ENCODE data around the gene BCL2L13.
"Not testable (repeated sequence)": the region's sequence is repeated elsewhere in the genome, so short reads cannot be mapped to it uniquely, and the experiment has no call there.

- not testable (repeated sequence) for TF ChIP-seq CTCF (IDR thresholded peaks at IDR 0.05; ENCODE audit: poor library complexity); EZH2 (IDR thresholded peaks at IDR 0.05; ENCODE audit: borderline replicate concordance); EZH2phosphoT487 (IDR thresholded peaks at IDR 0.05; ENCODE audit: low read depth, severe bottlenecking, unreplicated experiment)
Measured at GRCh38 chr22:17763442-17763841, 124.9 kb downstream of the BCL2L13 start.

Measured in hepatocyte (in vitro differentiated cells).